GM21717 (cell line): Measurements from ENCODE around the gene SLC66A2.

Experiments
- ATAC-seq: cut with Tn5 transposase; IDR thresholded peaks from one replicate; pipeline ENCODE4 v1.9.1; 2021; ENCODE audit warnings: mild to moderate bottlenecking, moderate library complexity; ENCODE audit not compliant: unreplicated experiment

Gene SLC66A2

GRCh38 chr18:79904357-79905147 is 46.9 kb downstream of the SLC66A2 start:
- ATAC-seq, result no peak

GRCh38 chr18:79903787-79904356 is 47.6 kb downstream of the SLC66A2 start:
- no peak for ATAC-seq

DNA sequence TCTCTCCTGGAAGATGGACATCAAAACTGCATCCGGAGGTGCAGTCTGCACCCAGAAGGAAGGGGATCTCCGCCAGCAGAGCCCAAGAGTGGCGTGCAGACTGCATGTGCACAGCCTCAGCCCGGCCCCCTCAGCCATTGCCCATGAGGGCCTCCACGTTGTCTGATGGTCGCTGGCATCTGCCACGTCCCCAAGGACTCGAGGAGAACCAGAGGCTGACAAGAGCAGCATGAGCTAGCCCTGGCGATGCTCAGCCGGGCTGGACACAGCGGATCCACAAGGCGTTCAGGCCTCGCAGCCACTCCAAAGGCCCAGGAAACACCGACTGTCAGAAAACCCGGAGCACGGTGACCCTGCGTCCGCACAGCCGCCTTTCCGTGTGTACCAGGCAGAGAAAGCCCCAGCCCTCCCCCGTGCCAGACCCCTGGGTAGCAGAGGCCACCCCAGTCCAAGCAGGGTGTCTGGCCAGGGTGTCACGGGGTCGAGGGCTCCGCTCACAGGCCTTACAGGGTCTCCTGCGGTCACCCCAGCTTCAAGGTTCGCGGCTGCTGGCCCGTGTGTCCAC is 48.3 kb downstream of the SLC66A2 start:
- no peak for ATAC-seq

- no peak for ATAC-seq
Measured at GRCh38 chr18:79902640-79903039, 48.8 kb downstream of the SLC66A2 start.

DNA sequence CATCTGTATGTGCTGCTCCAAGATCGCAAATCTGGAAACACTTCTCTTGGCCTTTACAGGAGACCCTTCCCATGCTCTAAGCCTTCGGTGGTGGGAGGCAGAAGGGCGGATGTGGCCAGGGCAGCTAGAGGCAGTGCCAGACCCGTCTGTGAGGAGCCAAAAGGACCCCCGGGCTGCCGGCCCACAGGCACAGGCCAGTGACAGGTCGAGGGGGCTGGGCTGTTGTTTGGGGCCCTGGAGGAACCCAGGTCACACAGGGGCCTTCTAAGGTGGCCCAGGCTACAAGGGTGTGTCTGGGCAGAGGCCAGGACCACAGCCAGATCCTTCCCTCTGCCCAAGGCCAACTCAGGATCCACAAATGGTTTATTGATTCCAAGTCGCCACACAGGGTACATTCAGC is 49.4 kb downstream of the SLC66A2 start:
- no peak for ATAC-seq

- no peak for ATAC-seq
Measured at GRCh38 chr18:79901665-79902064, 49.8 kb downstream of the SLC66A2 start.

DNA sequence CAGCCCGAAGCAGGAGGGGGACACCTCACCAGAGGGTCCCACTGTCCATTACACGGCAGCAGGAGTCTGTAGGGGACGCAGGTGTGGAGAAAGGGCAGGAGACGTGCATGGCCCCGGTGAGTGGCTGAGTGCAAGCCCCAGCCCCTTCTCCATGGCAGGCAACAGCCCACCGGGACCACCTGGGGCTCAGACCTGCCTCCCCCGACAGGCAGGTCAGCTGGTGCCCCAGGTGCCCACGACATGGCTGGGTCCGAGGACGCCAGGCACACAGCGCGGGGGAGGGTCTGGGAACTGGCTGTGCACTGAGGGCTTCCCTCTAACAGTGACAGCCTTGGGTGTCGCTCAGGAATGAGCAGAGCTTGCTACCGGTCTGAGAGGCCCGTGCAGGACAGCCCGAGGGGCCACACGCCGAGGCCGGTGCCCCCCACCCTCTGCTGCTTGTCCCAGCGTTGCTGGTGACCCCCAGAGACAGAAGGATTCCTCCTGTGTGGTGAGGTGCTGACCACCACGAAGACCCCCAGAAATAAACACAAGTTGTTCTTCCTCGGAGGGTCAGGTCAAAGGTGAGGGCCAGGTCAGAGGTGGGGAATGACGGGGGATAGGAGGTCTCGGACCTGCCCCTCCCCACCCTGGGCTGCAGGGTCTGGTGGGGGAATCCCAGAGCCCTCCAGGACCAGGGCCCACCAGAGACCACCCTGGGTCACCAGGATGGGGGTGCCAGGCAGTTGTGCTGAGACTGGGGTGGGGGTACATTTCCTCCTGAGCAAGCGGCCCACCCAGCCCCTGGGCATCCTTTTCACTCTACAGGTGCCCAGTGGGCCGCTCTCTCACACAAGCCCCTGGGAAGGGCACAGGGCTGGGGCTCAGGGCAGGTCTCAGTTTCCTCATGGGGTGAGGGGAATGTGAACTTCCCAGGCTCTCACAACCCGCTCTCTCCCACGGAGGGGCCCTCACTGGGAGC is 50.6 kb downstream of the SLC66A2 start:
- no peak for ATAC-seq

GRCh38 chr18:79899609-79900445 is 51.6 kb downstream of the SLC66A2 start:
- ATAC-seq, result no peak

GRCh38 chr18:79898952-79899608 is 52.4 kb downstream of the SLC66A2 start:
- ATAC-seq, result no peak

GRCh38 chr18:79897940-79898625 is 53.4 kb downstream of the SLC66A2 start:
- ATAC-seq, result no peak

- no peak for ATAC-seq
Measured at GRCh38 chr18:79896738-79897137, 54.7 kb downstream of the SLC66A2 start.

GRCh38 chr18:79890674-79891073 is 60.8 kb downstream of the SLC66A2 start:
- no peak for ATAC-seq

DNA sequence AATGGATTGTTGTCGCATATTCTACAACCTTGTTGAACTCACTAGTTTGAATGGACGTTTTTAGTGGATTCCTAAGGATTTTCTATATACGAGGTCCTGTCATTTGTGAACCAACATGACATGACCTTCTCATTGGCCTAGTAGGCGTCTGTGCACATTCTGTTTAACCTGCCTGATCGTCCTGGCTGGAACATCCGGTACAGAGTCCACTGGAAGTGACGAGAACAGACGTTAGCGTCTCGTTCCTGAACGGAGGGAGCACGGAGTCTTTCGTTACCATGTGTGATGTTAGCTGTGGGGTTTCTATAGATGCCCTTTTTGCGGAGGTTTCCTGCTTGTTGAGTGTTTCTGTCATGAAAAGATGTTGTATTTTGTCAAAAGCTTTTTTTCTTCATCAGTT is 61.9 kb downstream of the SLC66A2 start:
- no peak for ATAC-seq

DNA sequence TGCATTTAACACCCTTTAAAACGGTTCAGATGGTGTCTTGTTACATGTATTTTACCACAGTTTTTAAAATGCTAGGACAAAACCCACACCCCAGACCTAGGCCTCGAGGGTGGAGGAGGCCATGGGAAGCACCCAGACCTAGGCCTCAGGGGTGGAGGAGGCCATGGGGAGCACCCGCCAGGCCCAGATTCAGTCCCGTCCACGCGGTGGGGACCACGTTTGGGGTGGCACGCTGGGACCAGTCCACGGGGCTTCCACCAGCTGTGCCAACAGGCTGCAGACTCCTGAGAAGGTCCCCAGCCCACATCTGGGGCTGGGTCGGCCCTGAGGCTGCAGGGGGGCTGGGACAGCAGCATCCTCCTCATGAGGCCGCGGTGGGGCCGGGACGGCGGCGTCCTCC is 63.4 kb downstream of the SLC66A2 start:
- no peak for ATAC-seq

DNA sequence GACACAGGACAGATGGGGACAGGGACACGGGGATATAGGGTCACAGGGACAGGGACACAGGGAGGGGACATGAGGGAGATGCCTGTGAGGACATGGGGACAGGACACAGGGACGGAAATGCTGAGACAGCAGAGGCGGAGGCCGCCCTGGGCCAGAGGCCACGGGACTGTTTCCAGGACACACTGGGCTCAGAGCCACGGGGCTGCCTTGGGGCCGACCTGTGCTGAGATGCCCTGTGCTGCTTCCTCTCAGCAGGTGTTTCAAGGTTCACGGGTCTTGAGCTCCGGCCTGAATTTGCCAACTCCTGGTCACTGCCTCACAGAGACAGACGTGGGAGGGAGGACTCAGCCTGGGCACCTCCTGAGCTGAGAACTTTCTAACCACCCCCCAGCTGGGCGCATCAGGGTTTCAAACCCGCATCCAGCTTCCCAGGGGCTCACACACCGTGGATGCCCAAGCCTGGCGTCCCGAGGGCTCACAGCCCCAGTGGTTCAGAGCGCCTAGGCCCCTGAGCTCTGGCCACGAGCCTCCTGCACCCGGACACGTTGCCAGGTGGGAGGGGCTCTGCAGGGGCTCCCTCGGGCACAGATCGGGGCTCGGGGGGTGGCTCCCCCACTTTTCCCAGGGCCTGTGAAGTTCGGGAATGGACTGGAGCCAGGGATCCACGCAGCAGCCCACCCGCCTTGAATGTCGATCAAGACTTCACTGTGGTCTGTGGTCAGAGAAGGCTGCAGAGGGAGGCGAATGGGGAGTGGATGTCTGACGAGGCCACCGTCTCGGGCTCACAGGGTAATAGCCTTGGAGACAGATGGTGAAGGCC is 64.1 kb downstream of the SLC66A2 start:
- no peak for ATAC-seq

DNA sequence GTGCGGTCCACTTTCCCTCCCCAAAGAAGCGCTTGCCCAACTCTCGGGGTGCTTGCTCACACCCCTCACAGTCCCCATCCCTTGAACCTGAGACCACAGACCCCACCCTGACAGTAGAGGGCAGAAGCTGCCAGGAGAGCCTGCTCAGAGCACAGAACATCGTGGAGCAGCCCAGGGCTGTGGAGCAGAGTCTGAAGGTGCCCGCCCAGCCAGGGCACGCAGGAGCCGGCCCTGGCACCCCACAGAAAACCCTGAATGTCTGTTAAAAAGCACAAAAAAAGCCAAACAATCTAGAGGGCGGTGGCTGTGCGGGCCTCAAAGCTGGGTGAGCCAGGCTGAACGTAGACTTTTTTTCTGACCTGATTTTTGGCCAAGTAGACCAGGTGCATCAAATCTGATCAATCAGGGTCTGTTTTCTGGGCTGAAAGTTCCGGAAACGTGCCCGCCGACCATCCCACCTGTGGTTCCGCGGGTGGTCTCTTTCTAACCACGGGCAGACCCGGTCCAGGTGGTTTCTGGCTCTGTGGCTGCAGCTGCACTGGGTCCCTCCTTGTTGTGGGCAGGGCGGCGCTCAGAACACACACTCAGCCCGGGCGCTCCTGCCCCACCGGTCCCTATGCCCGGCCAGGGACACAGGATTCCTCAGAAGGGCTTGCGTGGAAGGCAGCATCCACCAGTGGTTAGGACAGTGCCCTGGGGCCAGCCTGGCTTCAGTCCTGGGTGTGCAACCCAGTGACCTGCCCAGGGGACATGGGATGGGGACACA is 66.3 kb downstream of the SLC66A2 start:
- no peak for ATAC-seq

GRCh38 chr18:79884294-79884962 is 67.0 kb downstream of the SLC66A2 start:
- no peak for ATAC-seq
